Panc1 (cell line): Measurements from ENCODE around the gene NTM. TPM values are rescaled to one million over a fixed set of nuclear protein-coding genes. Genes with fewer than 3 reads are reported as not detected.

ENCODE experiments used
- ATAC-seq: fragments of 200-7000 bp; cut with Tn5 transposase; 2 replicates; pipeline ENCODE4 v1.9.1; 2020; ENCODE audit warnings: mild to moderate bottlenecking, moderate library complexity
- BruUV-seq: library from RNA; stranded (reverse); fragments of 400-500 nt; replicated peaks from 2 replicates; lab custom pipeline; 2021; lab: Mats Ljungman, UMichigan
- CTCF ChIA-PET: fragments of 300-600 bp; sonication (Branson Sonifier 250); formaldehyde crosslinking; loops from one replicate; lab custom pipeline; 2022; ENCODE audit warnings: antibody characterized with exemption; lab: Charles Lee
- POLR2A ChIA-PET: fragments of 300-600 bp; sonication (Branson Sonifier 250); formaldehyde crosslinking; loops from one replicate; lab custom pipeline; 2022; ENCODE audit warnings: antibody characterized with exemption; lab: Charles Lee
- DNase-seq: peaks from one replicate; pipeline ENCODE4 v3.0.0-alpha.2; 2010; ENCODE audit warnings: low read depth, low spot score
- H3K27ac ChIP-seq: 2 replicates; pipeline ENCODE4 v1.5.1; 2011; ENCODE audit warnings: mild to moderate bottlenecking, low read length, inconsistent platforms
- H3K27me3 ChIP-seq: fragments of 200-500 bp; sonication (Bioruptor generic); 2 replicates; pipeline ENCODE4 v1.6.0; 2014; ENCODE audit warnings: low read length, inconsistent platforms; ENCODE audit not compliant: control insufficient read depth, insufficient read depth
- H3K36me3 ChIP-seq: fragments of 200-500 bp; sonication (Bioruptor generic); 2 replicates; pipeline ENCODE4 v1.5.1; 2014; ENCODE audit warnings: inconsistent platforms, mild to moderate bottlenecking, low read length, moderate library complexity; ENCODE audit not compliant: control insufficient read depth, insufficient read depth
- H3K4me1 ChIP-seq: 2 replicates; pipeline ENCODE4 v1.5.1; 2011; ENCODE audit warnings: inconsistent platforms, mild to moderate bottlenecking, low read length, moderate library complexity; ENCODE audit not compliant: control insufficient read depth, insufficient read depth
- H3K4me3 ChIP-seq, 2 experiments: 2 replicates each; pipeline ENCODE4 v1.5.1; 2011 to 2012; ENCODE audit warnings: low read depth in 2 of 2, low read length in 2 of 2, mild to moderate bottlenecking in 2 of 2, inconsistent platforms in 1 of 2, moderate library complexity in 1 of 2
- H3K9me3 ChIP-seq: fragments of 200-500 bp; sonication (Bioruptor generic); 2 replicates; pipeline ENCODE4 v1.5.1; 2014; ENCODE audit warnings: low read depth, mild to moderate bottlenecking, inconsistent platforms, low read length, moderate library complexity; ENCODE audit not compliant: control insufficient read depth, insufficient read depth
- CTCF ChIP-seq: fragments of 450-650 bp; IDR thresholded peaks from 2 replicates; pipeline ENCODE4 v1.5.1; 2017; ENCODE audit warnings: mild to moderate bottlenecking
- POLR2AphosphoS5 ChIP-seq: IDR thresholded peaks from 2 replicates; pipeline ENCODE4 v1.6.1; 2012; ENCODE audit warnings: mild to moderate bottlenecking, low read depth, low read length, moderate library complexity
- REST ChIP-seq, 2 experiments: IDR thresholded peaks; 2 replicates each; pipeline ENCODE4 v1.6.1; 2011 to 2012; ENCODE audit warnings: low read depth in 2 of 2, control low read depth in 1 of 2, low read length in 1 of 2, mild to moderate bottlenecking in 1 of 2, moderate library complexity in 1 of 2; ENCODE audit not compliant: insufficient read depth in 1 of 2
- SIN3A ChIP-seq: IDR thresholded peaks from 2 replicates; pipeline ENCODE4 v1.6.1; 2012; ENCODE audit warnings: low read depth, mild to moderate bottlenecking, low read length, moderate library complexity, borderline replicate concordance; ENCODE audit not compliant: insufficient read depth
- TCF7L2 ChIP-seq: IDR thresholded peaks from 2 replicates; pipeline ENCODE4 v1.6.1; 2011; ENCODE audit warnings: mild to moderate bottlenecking, low read depth, low read length, inconsistent platforms
- in situ Hi-C: cut with HindIII; loops from 2 replicates; pipeline ENCODE4 v1.10.0; 2016; ENCODE audit warnings: low sequenced_read_pairs, low pct_unique_long_range_greater_than_20kb
- intact Hi-C: fragments of 100-400 bp; cut with micrococcal nuclease; formaldehyde crosslinking; loops from one replicate; pipeline ENCODE4 v1.10.0; 2022; ENCODE audit not compliant: unreplicated experiment
- total RNA-seq: library from RNA; stranded (reverse); gene quantifications from one replicate; pipeline ENCODE4 v1.2.1, GENCODE V29; 2021; ENCODE audit not compliant: unreplicated experiment

The NTM gene
- total RNA-seq, 1 experiment from 2014 or later, result 0.10 TPM

GRCh38 chr11:132373405-132374143, 1003.2 kb downstream of the NTM start:
- ATAC-seq (no peak), DNase-seq (no peak)
- intact Hi-C loops, result no loop called here
- Histone ChIP-seq H3K27me3 (no peaks in the 10 kb centered on the region), H3K27ac (no peak overlapping the region), H3K4me3 (no peak overlapping the region), H3K4me1 (no peaks in the 10 kb centered on the region), H3K9me3 (no peaks in the 10 kb centered on the region), H3K36me3 (no peaks in the 10 kb centered on the region)
- CTCF ChIA-PET, result no interaction called here
- in situ Hi-C loops, result no loop called here
- no TSS peak for BruUV-seq
- no peak for TF ChIP-seq CTCF
- POLR2A ChIA-PET, result no interaction called here

DNA sequence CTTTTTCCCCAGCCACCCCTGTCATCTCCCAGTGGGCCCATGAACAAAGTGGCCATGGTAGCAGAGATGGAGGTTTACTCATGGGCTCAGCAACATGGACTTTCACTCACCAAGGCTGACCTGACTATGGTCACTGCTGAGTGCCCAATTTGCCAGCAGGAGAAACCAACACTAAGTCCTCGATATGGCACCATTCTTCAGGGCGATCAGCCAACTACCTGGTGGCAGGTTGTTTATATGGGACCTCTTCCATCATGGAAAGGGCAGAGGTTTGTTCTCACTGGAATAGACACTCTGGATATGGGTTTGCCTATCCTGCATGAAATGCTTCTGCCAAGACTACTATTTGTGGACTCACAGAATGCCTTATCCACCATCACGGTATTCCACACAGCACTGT, 1009.1 kb downstream of the NTM start:
- in situ Hi-C loops (no loop called here), intact Hi-C loops (no loop called here)
- ATAC-seq, result no peak
- H3K27me3 ChIP-seq, result no peaks in the 10 kb centered on the region
- ChIA-PET CTCF (no interaction called here), POLR2A (no interaction called here)
- no peak overlapping the region for H3K27ac ChIP-seq
- TF ChIP-seq REST (IDR thresholded peaks at IDR 0.05; ENCODE audit: insufficient read depth in 1 of 2, low read depth in 2 of 2, low read length in 1 of 2) (no peak), SIN3A (no peak), CTCF (no peak), TCF7L2 (no peak), POLR2AphosphoS5 (no peak)
- no TSS peak for BruUV-seq
- no peaks in the 10 kb centered on the region for H3K4me1 ChIP-seq
- no peak for DNase-seq
- H3K9me3 ChIP-seq, result no peaks in the 10 kb centered on the region
- H3K4me3 ChIP-seq, result no peak overlapping the region
- no peaks in the 10 kb centered on the region for H3K36me3 ChIP-seq
